ENCODE results near the gene RNF217. TPM values are rescaled to one million over a fixed set of nuclear protein-coding genes. Genes with fewer than 3 reads are reported as not detected.

Gene RNF217
- total RNA-seq, 1 donor from 2014 or later = 8.7 TPM

- Mint-ChIP-seq H3K4me3 (no peak overlapping the region), H3K27me3 (ENCODE audit: low read depth) (no peaks in the 10 kb centered on the region), H3K36me3 (ENCODE audit: low read depth) (no peaks in the 10 kb centered on the region), H3K9me3 (no peaks in the 10 kb centered on the region), H3K4me1 (no peaks in the 10 kb centered on the region), H3K27ac (ENCODE audit: unreplicated experiment) (no peak overlapping the region)
- TF ChIP-seq, protein P1, sequence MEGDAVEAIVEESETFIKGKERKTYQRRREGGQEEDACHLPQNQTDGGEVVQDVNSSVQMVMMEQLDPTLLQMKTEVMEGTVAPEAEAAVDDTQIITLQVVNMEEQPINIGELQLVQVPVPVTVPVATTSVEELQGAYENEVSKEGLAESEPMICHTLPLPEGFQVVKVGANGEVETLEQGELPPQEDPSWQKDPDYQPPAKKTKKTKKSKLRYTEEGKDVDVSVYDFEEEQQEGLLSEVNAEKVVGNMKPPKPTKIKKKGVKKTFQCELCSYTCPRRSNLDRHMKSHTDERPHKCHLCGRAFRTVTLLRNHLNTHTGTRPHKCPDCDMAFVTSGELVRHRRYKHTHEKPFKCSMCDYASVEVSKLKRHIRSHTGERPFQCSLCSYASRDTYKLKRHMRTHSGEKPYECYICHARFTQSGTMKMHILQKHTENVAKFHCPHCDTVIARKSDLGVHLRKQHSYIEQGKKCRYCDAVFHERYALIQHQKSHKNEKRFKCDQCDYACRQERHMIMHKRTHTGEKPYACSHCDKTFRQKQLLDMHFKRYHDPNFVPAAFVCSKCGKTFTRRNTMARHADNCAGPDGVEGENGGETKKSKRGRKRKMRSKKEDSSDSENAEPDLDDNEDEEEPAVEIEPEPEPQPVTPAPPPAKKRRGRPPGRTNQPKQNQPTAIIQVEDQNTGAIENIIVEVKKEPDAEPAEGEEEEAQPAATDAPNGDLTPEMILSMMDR (conservative IDR thresholded peaks at IDR 0.05) = no peak
- no peak for DNase-seq (ENCODE audit: low read depth, low spot score)
Measured at GRCh38 chr6:124949706-124950105, 12.5 kb upstream of the RNF217 start.

- Mint-ChIP-seq H3K9me3 (no peaks in the 10 kb centered on the region), H3K27ac (ENCODE audit: unreplicated experiment) (no peak overlapping the region), H3K4me3 (no peak overlapping the region), H3K4me1 (no peaks in the 10 kb centered on the region), H3K27me3 (ENCODE audit: low read depth) (no peaks in the 10 kb centered on the region), H3K36me3 (ENCODE audit: low read depth) (no peaks in the 10 kb centered on the region)
- DNase-seq (ENCODE audit: low read depth, low spot score) = no peak
- TF ChIP-seq, protein P1 (conservative IDR thresholded peaks at IDR 0.05) = no peak
Measured at GRCh38 chr6:124953808-124954207, 8.4 kb upstream of the RNF217 start.

DNA sequence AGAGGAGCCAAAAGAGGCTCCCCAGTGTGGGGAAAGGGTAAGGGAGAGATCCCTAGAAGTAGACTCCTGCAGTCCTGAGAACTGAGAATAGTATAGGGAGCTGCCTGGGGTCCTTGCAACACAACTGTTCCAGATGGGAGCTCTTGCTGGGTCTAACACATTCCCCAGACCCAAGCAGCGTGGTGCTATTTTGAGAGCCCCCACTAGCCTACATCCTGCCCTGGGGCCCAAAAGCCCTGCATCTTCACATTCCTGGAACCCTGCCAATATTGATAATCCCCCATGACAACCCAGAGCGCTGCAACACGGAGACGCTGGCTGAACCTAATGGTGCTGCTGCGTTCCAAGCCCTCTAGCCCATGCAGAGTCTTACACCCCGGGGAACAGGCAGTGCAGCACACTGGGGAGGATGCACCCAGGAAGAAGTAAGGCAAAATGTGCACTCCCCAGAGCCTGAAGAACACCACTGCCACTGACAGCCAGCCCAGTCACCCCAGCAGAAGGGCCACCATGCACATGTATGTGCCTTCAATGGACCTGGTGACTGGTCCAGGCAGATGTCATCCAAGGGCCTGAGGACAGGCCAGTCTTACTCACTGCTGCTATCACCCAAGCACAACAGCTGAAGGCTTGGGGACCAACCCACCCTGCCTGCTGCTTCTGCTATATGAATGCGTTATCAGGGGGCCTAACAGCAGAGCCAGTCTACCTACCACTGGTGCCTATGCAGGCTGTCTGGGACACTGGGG is 7.0 kb upstream of the RNF217 start:
- H3K27me3 Mint-ChIP-seq (ENCODE audit: low read depth) = no peaks in the 10 kb centered on the region
- peak overlapping the region; percentile 90 for H3K27ac Mint-ChIP-seq (ENCODE audit: unreplicated experiment)
- no peak for DNase-seq (ENCODE audit: low read depth, low spot score)
- no peaks in the 10 kb centered on the region for H3K4me1 Mint-ChIP-seq
- H3K9me3 Mint-ChIP-seq = no peaks in the 10 kb centered on the region
- H3K4me3 Mint-ChIP-seq = no peak overlapping the region
- TF ChIP-seq, protein P1 (conservative IDR thresholded peaks at IDR 0.05) = no peak
- H3K36me3 Mint-ChIP-seq (ENCODE audit: low read depth) = no peaks in the 10 kb centered on the region

DNA sequence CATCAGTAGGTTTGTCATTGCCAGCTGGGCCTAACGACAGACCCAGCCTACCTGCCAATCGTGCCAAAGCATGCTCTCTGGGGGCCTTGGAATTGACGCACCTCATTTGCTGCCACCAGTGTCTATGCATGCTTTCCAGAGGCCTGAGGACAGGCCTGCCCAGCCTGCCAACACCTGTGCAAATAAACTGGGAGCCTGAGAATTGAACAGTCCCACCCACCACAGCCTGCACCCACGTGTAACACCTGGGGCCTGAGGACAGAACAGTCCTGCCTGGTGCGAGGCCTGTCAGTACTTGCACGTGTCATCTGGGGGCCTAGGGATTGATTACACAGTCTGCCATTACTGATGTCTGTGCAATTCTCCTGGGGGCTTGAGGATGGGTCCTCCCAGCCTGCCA is 6.2 kb upstream of the RNF217 start:
- DNase-seq (ENCODE audit: low read depth, low spot score) = no peak
- Mint-ChIP-seq H3K27me3 (ENCODE audit: low read depth) (no peaks in the 10 kb centered on the region), H3K36me3 (ENCODE audit: low read depth) (no peaks in the 10 kb centered on the region), H3K4me1 (no peaks in the 10 kb centered on the region), H3K4me3 (no peak overlapping the region), H3K27ac (ENCODE audit: unreplicated experiment) (no peak overlapping the region), H3K9me3 (no peaks in the 10 kb centered on the region)
- TF ChIP-seq, protein P1 (conservative IDR thresholded peaks at IDR 0.05) = no peak

DNA sequence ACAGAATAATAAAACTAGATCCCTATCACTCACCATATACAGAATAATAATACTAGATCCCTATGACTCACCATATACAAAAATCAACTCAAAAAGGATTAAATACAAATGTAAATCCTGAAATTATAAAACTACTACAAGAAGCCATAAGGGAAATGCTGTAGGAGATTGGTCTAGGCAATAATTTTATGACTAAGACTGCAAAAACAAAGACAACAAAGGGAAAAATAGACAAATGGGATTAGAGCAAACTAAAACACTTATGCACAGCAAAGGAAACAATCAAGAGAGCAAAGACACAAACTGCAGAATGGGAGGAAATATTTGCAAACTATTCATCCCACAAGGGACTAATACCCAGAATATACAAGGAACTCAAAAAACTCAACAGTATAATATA is 4.1 kb upstream of the RNF217 start:
- Mint-ChIP-seq H3K9me3 (no peaks in the 10 kb centered on the region), H3K4me1 (peaks cover 8% of the 10 kb centered on the region), H3K4me3 (no peak overlapping the region), H3K27me3 (ENCODE audit: low read depth) (peaks cover under 1% of the 10 kb centered on the region), H3K36me3 (ENCODE audit: low read depth) (no peaks in the 10 kb centered on the region), H3K27ac (ENCODE audit: unreplicated experiment) (no peak overlapping the region)
- no peak for DNase-seq (ENCODE audit: low read depth, low spot score)
- TF ChIP-seq, protein P1 (conservative IDR thresholded peaks at IDR 0.05) = no peak
